Activated CD8-positive, alpha-beta memory T cell treated with anti-CD3 and anti-CD28 coated beads for 1 hour (primary cell): ENCODE results near the gene ZNF879.
A peak's percentile ranks its signal among the peaks of the same experiment; 100 is the strongest.

Experiments used
- DNase-seq, 2 donors: peaks; one replicate each; pipeline ENCODE4 v3.0.0-alpha.2; 2020; ENCODE audit warnings: low read depth in 1 of 2; ENCODE audit errors: extremely low read depth in 1 of 2

ZNF879 gene

GRCh38 chr5:179006564-179006963 lies 17.0 kb upstream of the ZNF879 start:
- DNase-seq: no peak

- DNase-seq: no peak
Measured at GRCh38 chr5:179008667-179009066, 14.9 kb upstream of the ZNF879 start.

- DNase-seq: no peak
Measured at GRCh38 chr5:179033004-179033580, 9.5 kb downstream of the ZNF879 start.

GRCh38 chr5:179044765-179045164 lies 21.2 kb downstream of the ZNF879 start:
- no peak for DNase-seq

- DNase-seq: no peak
Measured at GRCh38 chr5:179051784-179052183, 28.2 kb downstream of the ZNF879 start.

GRCh38 chr5:179054036-179054785 lies 30.6 kb downstream of the ZNF879 start:
- DNase-seq: no peak

- DNase-seq: no peak
Measured at GRCh38 chr5:179054876-179055275, 31.3 kb downstream of the ZNF879 start.

GRCh38 chr5:179055436-179055835 lies 31.8 kb downstream of the ZNF879 start:
- DNase-seq: no peak

GRCh38 chr5:179055841-179056240 lies 32.2 kb downstream of the ZNF879 start:
- no peak for DNase-seq

- peak; percentile 63 to 79 for DNase-seq
Measured at GRCh38 chr5:179060116-179061008, 36.8 kb downstream of the ZNF879 start, which contains the start of gene ZNF354C. Gene ZNF354C (plus strand): TSS chr5:179060373. CDS start chr5:179062069, 1,696 bp downstream.

- no peak for DNase-seq
Measured at GRCh38 chr5:179061025-179061424, 37.4 kb downstream of the ZNF879 start.

- no peak for DNase-seq
Measured at GRCh38 chr5:179065703-179066102, 42.1 kb downstream of the ZNF879 start.

GRCh38 chr5:179079165-179079987 lies 55.8 kb downstream of the ZNF879 start:
- DNase-seq: no peak

- no peak for DNase-seq
Measured at GRCh38 chr5:179080724-179081123, 57.1 kb downstream of the ZNF879 start.
